ENCODE results near the gene OASL.

GRCh38 chr12:121023799-121024198 is 15.2 kb downstream of the OASL start:
- TF ChIP-seq CTCF (conservative IDR thresholded peaks at IDR 0.05), result no peak
- no peak for TF ChIP-seq EZH2 (IDR thresholded peaks at IDR 0.05; ENCODE audit: low read depth)
